B cell (primary cell): ENCODE results near the gene NTHL1.

ENCODE experiments used
- CTCF ChIP-seq: fragments of 200-600 bp; IDR thresholded peaks from one replicate; pipeline ENCODE4 v1.8.0; 2022; ENCODE audit warnings: antibody characterized with exemption, mild to moderate bottlenecking
- EZH2 ChIP-seq: IDR thresholded peaks from 2 replicates; pipeline ENCODE4 v1.6.1; 2012; ENCODE audit warnings: borderline replicate concordance, low read depth, mild to moderate bottlenecking, moderate library complexity, low read length; ENCODE audit not compliant: insufficient read depth, poor library complexity, severe bottlenecking

GRCh38 chr16:2025878-2026460 is 21.7 kb downstream of the NTHL1 start:
- no peak for TF ChIP-seq CTCF
- TF ChIP-seq EZH2 = no peak
